ENCODE data around the gene NT5C1A.
A peak's percentile ranks its signal among the peaks of the same experiment; 100 is the strongest.

NT5C1A gene

GRCh38 chr1:39663559-39663958 lies 8.3 kb downstream of the NT5C1A start:
- no peak for DNase-seq (ENCODE audit: low read depth in 2 of 2, low spot score in 1 of 2)

DNA sequence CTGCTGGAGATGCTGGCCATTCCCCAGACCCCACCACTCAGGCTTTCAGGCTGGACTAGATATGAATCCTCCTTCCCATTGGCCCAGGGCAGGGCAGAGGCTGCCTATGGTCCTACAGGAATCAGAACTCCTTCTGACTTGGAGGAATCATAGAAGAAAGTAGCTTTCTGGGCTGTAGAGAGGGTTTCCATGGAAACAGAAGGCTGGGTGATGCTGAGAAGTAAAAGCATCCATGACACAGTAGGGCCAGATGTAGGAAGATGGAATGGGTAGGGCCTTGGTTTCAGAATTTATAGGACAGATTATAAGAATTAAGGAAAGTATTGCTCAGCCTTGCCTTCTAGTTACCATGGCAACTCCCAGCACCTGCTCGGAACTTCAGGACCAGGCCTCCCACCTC lies 9.0 kb downstream of the NT5C1A start:
- DNase-seq (ENCODE audit: low read depth in 2 of 2, low spot score in 1 of 2), result no peak

DNA sequence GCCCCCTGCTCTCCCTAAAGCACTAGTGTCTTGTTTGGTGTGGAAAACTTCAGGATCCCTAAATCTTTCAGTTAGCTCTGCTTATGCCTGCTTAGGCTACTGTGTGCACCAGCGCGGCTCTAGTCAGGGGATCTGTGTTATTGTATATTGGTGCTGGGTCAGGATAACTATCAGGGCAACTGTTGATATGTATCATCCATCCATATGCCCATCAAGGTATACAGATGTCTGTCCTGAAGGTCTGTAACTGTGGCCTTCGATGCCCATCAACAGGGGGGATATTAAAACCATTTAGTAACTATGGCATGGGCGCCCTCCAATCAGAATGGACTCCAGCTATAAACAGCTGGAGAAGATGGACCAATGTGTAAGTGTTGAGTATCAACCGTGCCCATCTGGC lies 12.4 kb downstream of the NT5C1A start:
- no peak for DNase-seq (ENCODE audit: low read depth in 2 of 2, low spot score in 1 of 2)

DNA sequence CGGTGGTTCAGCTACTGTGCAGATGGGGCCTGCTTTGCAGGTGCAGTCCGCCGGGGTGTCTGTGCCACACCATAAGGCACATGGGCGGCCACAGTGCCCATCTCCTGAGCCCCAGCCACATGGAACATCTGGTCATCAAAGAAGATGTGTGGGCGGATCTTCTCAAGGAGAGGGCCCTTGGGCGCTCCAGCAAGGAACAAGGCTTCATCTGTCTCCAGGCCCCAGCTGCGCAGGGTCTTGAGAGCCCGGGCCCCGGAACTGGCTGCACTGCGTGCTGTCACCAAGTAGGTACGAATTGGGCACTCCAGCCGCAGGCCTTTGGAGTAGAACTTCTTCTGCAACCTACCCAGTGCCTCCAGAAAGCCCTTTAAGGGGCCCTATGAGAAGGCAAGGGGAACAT lies 12.8 kb downstream of the NT5C1A start:
- no peak for DNase-seq (ENCODE audit: low read depth in 2 of 2, low spot score in 1 of 2)

DNA sequence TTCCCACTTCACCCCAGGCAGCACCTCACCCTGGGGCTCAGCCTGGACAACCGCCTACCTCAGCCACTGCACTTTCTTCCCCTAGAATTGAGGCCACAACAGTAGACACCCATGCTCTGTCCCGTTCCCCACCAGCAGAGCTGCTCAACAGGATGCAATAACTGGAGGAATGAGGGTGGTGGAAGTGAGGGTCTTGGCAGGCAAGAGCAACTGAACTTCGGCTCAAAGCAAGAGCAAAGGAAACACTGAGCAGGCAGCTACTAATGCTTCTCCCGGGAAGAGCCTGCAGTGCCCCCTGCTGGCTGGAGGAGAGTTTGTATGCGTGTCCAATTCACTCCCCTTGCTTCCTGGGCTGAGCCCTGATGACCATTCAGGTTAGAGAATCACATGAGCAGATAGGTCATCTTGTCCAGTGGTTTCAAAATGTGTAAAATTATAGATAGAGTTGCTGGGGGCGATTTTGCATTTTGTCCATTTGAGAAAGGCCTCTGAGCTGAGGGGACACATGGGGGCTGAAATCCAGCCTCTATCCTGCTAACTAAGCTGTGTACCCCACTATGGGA lies 13.9 kb downstream of the NT5C1A start:
- DNase-seq (ENCODE audit: low read depth in 2 of 2, low spot score in 1 of 2), result peak; percentile 17 to 29

DNA sequence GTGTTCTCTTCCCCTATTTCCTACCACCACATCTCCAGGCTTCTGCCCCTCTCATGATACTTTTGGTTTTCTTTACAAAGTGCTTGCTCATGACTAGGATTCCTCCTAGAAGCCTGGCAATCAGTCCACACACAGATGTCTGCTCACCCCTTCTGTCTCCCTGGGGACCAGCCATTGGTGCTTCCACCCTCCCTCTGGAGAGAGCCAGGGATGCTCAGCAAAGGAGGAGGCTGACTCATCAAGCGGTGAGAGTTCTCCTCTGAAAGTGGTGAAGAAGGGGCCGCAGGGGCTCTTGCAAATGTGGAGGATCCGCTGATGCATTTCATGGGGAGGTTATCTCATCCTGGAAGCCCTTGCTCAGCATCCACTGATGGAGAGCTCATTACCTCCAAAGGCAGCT lies 14.5 kb downstream of the NT5C1A start:
- no peak for DNase-seq (ENCODE audit: low read depth in 2 of 2, low spot score in 1 of 2)

GRCh38 chr1:39656391-39656790 lies 15.5 kb downstream of the NT5C1A start:
- DNase-seq (ENCODE audit: low read depth in 2 of 2, low spot score in 1 of 2), result no peak

- no peak for DNase-seq (ENCODE audit: low read depth in 2 of 2, low spot score in 1 of 2)
These were observed 16.2 kb downstream of the NT5C1A start for GRCh38 chr1:39655578-39656268.

DNA sequence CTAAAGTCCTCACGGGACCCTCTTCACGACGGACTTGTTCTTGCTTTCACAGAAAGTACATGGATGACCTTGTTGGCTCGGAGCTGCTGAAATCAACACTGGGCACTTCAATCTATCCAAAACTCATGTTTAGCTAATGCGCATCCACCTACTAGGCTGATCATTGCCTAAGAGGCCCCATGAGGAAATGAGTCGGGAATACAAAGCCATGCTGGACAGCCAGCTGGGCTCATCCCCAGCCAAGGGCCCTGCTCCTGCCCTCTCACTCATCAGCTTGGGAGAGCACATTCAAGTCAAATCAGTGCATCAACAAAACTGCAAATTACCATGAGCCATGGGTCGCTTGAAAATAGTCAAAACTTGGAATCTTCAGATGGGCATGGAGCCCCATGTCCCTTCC lies 17.6 kb downstream of the NT5C1A start:
- no peak for DNase-seq (ENCODE audit: low read depth in 2 of 2, low spot score in 1 of 2)

- peak; percentile 36 to 64 for DNase-seq (ENCODE audit: low read depth in 2 of 2, low spot score in 1 of 2)
These were observed 18.3 kb downstream of the NT5C1A start for GRCh38 chr1:39653546-39654031.

- DNase-seq (ENCODE audit: low read depth in 2 of 2, low spot score in 1 of 2), result no peak
These were observed 19.4 kb downstream of the NT5C1A start for GRCh38 chr1:39652554-39652953.

DNA sequence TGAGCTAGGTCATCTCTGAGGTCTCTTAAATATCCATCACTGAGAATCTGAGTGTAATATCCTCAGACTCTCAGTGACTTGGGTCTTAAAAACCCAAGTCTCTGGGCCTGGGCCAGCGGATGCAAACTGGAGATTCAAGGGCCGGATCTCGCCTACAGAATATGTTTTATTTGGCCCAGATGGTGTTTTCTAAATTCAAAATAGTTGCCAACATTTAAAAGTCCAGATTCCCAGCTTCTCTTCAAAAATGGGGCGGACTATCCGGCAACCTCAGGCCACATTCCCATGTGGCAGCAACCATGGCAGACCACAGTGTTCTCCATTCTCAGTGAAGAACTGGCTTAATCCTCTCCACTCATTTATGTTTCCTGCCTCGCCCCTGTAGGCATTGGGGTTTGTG lies 19.8 kb downstream of the NT5C1A start:
- DNase-seq (ENCODE audit: low read depth in 2 of 2, low spot score in 1 of 2), result no peak

- no peak for DNase-seq (ENCODE audit: low read depth in 2 of 2, low spot score in 1 of 2)
These were observed 21.5 kb downstream of the NT5C1A start for GRCh38 chr1:39650431-39650830.

GRCh38 chr1:39649636-39650185 lies 22.2 kb downstream of the NT5C1A start:
- no peak for DNase-seq (ENCODE audit: low read depth in 2 of 2, low spot score in 1 of 2)

GRCh38 chr1:39648496-39648895 lies 23.4 kb downstream of the NT5C1A start:
- DNase-seq (ENCODE audit: low read depth in 2 of 2, low spot score in 1 of 2), result no peak

DNA sequence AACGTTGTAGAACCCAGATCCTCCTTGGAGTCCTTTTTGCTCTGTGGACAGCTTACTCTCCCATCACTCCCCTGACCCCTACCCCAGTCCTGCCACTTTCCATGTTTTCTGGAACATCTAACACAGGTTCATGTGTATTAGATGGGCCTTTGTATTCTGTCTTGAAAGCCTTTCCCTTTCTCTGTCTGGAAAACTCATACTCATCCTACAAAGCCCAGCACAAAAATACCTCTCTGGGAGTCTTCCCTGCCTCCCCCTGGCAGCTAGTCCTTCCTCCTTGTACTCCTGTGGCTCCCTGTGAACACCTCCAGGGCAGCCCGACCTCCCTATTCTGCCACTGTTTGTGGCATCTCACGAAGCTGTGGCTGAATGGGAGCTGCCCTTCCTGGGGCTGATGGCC lies 24.7 kb downstream of the NT5C1A start:
- DNase-seq (ENCODE audit: low read depth in 2 of 2, low spot score in 1 of 2), result no peak

DNA sequence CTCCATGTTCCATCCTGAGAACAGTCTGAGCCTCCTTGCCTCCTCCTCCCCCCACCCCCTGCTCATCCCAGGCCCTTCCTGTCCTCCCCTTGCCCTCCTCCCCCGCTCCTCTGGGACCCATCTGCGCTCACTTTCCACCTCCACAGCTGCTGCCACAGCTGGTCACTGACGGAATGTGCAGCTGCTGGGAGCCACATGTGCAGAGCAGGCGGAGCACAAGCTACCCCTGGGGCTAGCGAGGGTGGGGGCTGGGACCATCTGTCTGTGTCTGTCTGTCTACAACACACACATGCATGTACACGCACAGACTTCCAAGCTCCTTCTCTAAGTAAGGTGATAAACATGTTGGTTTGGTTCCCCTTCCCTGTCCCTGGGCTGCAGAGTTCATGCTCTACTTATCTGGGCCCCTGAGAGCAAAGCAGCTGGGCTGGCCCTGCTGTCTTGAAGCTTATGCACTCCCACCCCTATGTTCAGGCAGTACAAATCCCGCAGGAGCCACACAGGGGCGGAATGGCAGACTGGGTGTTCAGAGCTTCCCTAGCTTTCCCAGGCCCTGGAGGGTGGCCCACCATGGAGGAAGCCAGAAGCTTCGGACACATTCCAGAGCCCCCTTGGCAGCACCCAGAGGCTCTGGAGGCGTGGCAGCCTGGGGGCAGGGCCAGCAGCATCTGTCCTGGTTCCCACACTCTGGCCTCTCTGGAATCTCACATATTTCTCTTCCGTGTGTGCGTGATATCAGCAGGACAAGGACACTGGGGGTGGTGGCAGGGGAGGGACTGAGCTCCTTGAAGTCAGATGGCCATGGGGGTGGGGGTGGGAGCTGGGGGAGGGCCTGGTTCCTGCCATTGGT lies 25.4 kb downstream of the NT5C1A start:
- no peak for DNase-seq (ENCODE audit: low read depth in 2 of 2, low spot score in 1 of 2)

GRCh38 chr1:39645411-39646043 lies 26.4 kb downstream of the NT5C1A start:
- DNase-seq (ENCODE audit: low read depth in 2 of 2, low spot score in 1 of 2), result no peak

- no peak for DNase-seq (ENCODE audit: low read depth in 2 of 2, low spot score in 1 of 2)
These were observed 28.2 kb downstream of the NT5C1A start for GRCh38 chr1:39643705-39644104.

DNA sequence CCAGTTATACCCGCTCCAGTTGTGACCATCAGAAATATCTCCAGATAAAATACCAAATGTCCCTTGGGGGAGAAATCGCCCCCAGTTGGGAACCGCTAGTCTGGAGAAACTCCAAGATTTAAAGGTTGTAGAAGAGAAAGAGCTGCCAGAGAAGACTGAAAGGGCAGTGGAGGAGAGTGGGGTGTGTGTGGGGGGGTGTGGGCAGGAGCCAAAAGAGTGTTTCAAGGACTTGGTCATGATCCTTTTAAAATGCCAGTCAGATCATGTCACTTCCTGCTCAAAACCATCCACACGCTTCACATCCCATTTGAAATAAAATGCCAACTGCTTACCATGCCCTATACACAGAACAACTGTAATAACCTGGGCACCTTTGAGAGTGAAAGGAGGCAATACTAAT lies 29.1 kb downstream of the NT5C1A start:
- no peak for DNase-seq (ENCODE audit: low read depth in 2 of 2, low spot score in 1 of 2)

GRCh38 chr1:39640861-39641260 lies 31.0 kb downstream of the NT5C1A start:
- no peak for DNase-seq (ENCODE audit: low read depth in 2 of 2, low spot score in 1 of 2)

Data from stimulated activated CD8-positive, alpha-beta memory T cell treated with anti-CD3 and anti-CD28 coated beads, Interleukin-4, amount 100 ng/mL, for 1 hour (primary cell).